Endometrial microvascular endothelial cells (primary cell): Measurements from ENCODE around the gene KLHL22. TPM values are rescaled to one million over a fixed set of nuclear protein-coding genes. Genes with fewer than 3 reads are reported as not detected.
"Not testable (repeated sequence)": the region's sequence is repeated elsewhere in the genome, so short reads cannot be mapped to it uniquely, and the experiment has no call there.

ENCODE experiments used
- in situ Hi-C: cut with HindIII; loops from 2 replicates; pipeline ENCODE4 v1.10.0; 2017; ENCODE audit warnings: low sequenced_read_pairs, low pct_unique_long_range_greater_than_20kb; ENCODE audit errors: inconsistent ontology term
- total RNA-seq: library from RNA; depleted of rRNA; stranded (reverse); fragments of >200 nt; gene quantifications from one replicate; pipeline ENCODE4 v1.2.3, GENCODE V29; 2015; ENCODE audit errors: inconsistent ontology term

KLHL22 gene
- total RNA-seq, 1 donor from 2014 or later: 30.8 TPM

GRCh38 chr22:20507253-20508066 lies 11.9 kb upstream of the KLHL22 start, which contains the start of gene MED15:
Gene MED15 (plus strand): TSS chr22:20507610. CDS start chr22:20507679, 69 bp downstream.
- in situ Hi-C loops: no loop called here

- in situ Hi-C loops: no loop called here
Measured at GRCh38 chr22:20506543-20507252, 11.1 kb upstream of the KLHL22 start.

GRCh38 chr22:20504293-20504922 lies 8.8 kb upstream of the KLHL22 start:
- in situ Hi-C loops: not testable (repeated sequence)

- in situ Hi-C loops: no loop called here
Measured at GRCh38 chr22:20503816-20504215, 8.2 kb upstream of the KLHL22 start.

GRCh38 chr22:20499769-20500168 lies 4.2 kb upstream of the KLHL22 start:
- in situ Hi-C loops: no loop called here

- in situ Hi-C loops: no loop called here
Measured at GRCh38 chr22:20498913-20499312, 3.3 kb upstream of the KLHL22 start.

- in situ Hi-C loops: no loop called here
Measured at GRCh38 chr22:20497426-20497825, 1.8 kb upstream of the KLHL22 start.

GRCh38 chr22:20495861-20496681 lies 476 bp upstream of the KLHL22 start:
- in situ Hi-C loops: no loop called here

- in situ Hi-C loops: no loop called here
Measured at GRCh38 chr22:20491346-20491745, 4.2 kb downstream of the KLHL22 start.

GRCh38 chr22:20490941-20491307 lies 4.7 kb downstream of the KLHL22 start:
- in situ Hi-C loops: no loop called here

- in situ Hi-C loops: no loop called here
Measured at GRCh38 chr22:20490183-20490940, 5.2 kb downstream of the KLHL22 start.

GRCh38 chr22:20488946-20489345 lies 6.6 kb downstream of the KLHL22 start:
- in situ Hi-C loops: no loop called here

GRCh38 chr22:20487715-20488114 lies 7.9 kb downstream of the KLHL22 start:
- in situ Hi-C loops: no loop called here

GRCh38 chr22:20486229-20486628 lies 9.4 kb downstream of the KLHL22 start:
- in situ Hi-C loops: no loop called here

- in situ Hi-C loops: no loop called here
Measured at GRCh38 chr22:20484948-20485683, 10.5 kb downstream of the KLHL22 start.

GRCh38 chr22:20483771-20484170 lies 11.8 kb downstream of the KLHL22 start:
- in situ Hi-C loops: no loop called here

- in situ Hi-C loops: not testable (repeated sequence)
Measured at GRCh38 chr22:20483143-20483506, 12.5 kb downstream of the KLHL22 start.
